Body of pancreas (tissue), 4 donors: Measurements from ENCODE around the gene COMMD10. TPM values are rescaled to one million over a fixed set of nuclear protein-coding genes. Genes with fewer than 3 reads are reported as not detected.

Experiments used
- ATAC-seq: fragments of 150-250 bp; one replicate; pipeline ENCODE4 v1.9.1; 2016
- DNase-seq, 4 donors: peaks; one replicate each; pipeline ENCODE4 v3.0.0-alpha.2; 2019
- H3K27ac ChIP-seq, 4 donors: fragments of 200-600 bp; sonication (generic); 1 replicate in 3 of 4; 2 replicates in 1 of 4; pipeline versions ENCODE4 v1.5.1 to v1.6.1; 2016 to 2019; ENCODE audit warnings: mild to moderate bottlenecking in 1 of 4, mixed read lengths in 1 of 4, moderate library complexity in 1 of 4
- H3K27me3 ChIP-seq, 2 donors: fragments of 200-600 bp; sonication (generic); one replicate each; pipeline ENCODE4 v1.6.0; 2016; ENCODE audit warnings: mild to moderate bottlenecking in 1 of 2
- H3K36me3 ChIP-seq, 2 donors: fragments of 200-600 bp; sonication (generic); replicated peaks in 1 of 2; 2 replicates each; pipeline ENCODE4 v1.5.1; 2016; ENCODE audit warnings: low read depth in 2 of 2; ENCODE audit not compliant: insufficient read depth in 1 of 2
- H3K4me1 ChIP-seq: fragments of 200-600 bp; sonication (generic); one replicate; pipeline ENCODE4 v1.6.0; 2016
- H3K4me3 ChIP-seq, 2 donors: fragments of 200-600 bp; sonication (generic); 1 replicate in 1 of 2; 2 replicates in 1 of 2; pipeline ENCODE4 v1.5.1; 2016 to 2019
- H3K9me3 ChIP-seq, 3 donors: fragments of 200-600 bp; sonication (generic); 1 replicate in 2 of 3; 2 replicates in 1 of 3; pipeline ENCODE4 v1.5.1; 2016
- CTCF ChIP-seq, 7 experiments: fragments of 450-650 bp in 4 of 7; fragments of 200-600 bp in 3 of 7; sonication (generic) in 3 of 7; IDR thresholded peaks; one replicate each; pipeline ENCODE4 v1.5.1; 2016 to 2019; ENCODE audit warnings: antibody characterized with exemption in 7 of 7
- POLR2A ChIP-seq, 3 donors: fragments of 450-650 bp; IDR thresholded peaks; one replicate each; pipeline ENCODE4 v1.6.1; 2016; ENCODE audit warnings: antibody characterized with exemption in 3 of 3, mild to moderate bottlenecking in 2 of 3
- WGBS, 2 donors: methylation state at CpG; one replicate each; pipeline ENCODE4 v1.1.5; 2017; 5-methylcytosine and 5-hydroxymethylcytosine counted together
- intact Hi-C: fragments of 100-400 bp; cut with DNase I; formaldehyde crosslinking; loops from one replicate; pipeline ENCODE4 v1.15.1; 2023
- total RNA-seq, 2 donors: library from RNA; depleted of rRNA; stranded (reverse); fragments of >200 nt; gene quantifications; one replicate each; pipeline ENCODE4 v1.1.0, GENCODE V29; 2016

The COMMD10 gene
- total RNA-seq, 2 donors from 2014 or later = 26.5 to 27.0 TPM

GRCh38 chr5:116115163-116115562, 30.3 kb downstream of the COMMD10 start:
- Histone ChIP-seq H3K27ac (no peak overlapping the region), H3K9me3 (no peaks in the 10 kb centered on the region), H3K4me3 (no peak overlapping the region), H3K36me3 (no peaks in the 10 kb centered on the region), H3K27me3 (no peaks in the 10 kb centered on the region), H3K4me1 (no peaks in the 10 kb centered on the region)
- TF ChIP-seq CTCF (IDR thresholded peaks at IDR 0.05) = no peak
- no peak for TF ChIP-seq POLR2A (IDR thresholded peaks at IDR 0.05)
- ATAC-seq (no peak), DNase-seq (no peak)
- intact Hi-C loops = no loop called here
- 48 to 55% methylated on average over 1 of the region's 1 CpG for WGBS, 2 donors

GRCh38 chr5:116130471-116130870, 45.6 kb downstream of the COMMD10 start:
- DNase-seq = no peak
- peaks cover 6% of the 10 kb centered on the region for H3K4me1 ChIP-seq
- no peak for ATAC-seq
- intact Hi-C loops = no loop called here
- H3K4me3 ChIP-seq = no peak overlapping the region
- H3K27ac ChIP-seq = no peak overlapping the region
- no peaks in the 10 kb centered on the region for H3K36me3 ChIP-seq
- TF ChIP-seq POLR2A (IDR thresholded peaks at IDR 0.05) (no peak), CTCF (IDR thresholded peaks at IDR 0.05) (no peak)
- no peaks in the 10 kb centered on the region for H3K9me3 ChIP-seq
- 37 to 42% methylated on average over 2 of the region's 2 CpGs for WGBS, 2 donors
- H3K27me3 ChIP-seq = no peaks in the 10 kb centered on the region

GRCh38 chr5:116130976-116131375, 46.2 kb downstream of the COMMD10 start:
- H3K4me3 ChIP-seq = no peak overlapping the region
- no peaks in the 10 kb centered on the region for H3K36me3 ChIP-seq
- H3K27me3 ChIP-seq = no peaks in the 10 kb centered on the region
- no peak for DNase-seq
- TF ChIP-seq POLR2A (IDR thresholded peaks at IDR 0.05) (no peak), CTCF (IDR thresholded peaks at IDR 0.05) (no peak)
- no peak for ATAC-seq
- H3K9me3 ChIP-seq = no peaks in the 10 kb centered on the region
- no peak overlapping the region for H3K27ac ChIP-seq
- intact Hi-C loops = no loop called here
- 86 to 89% methylated on average over 2 of the region's 2 CpGs for WGBS, 2 donors
- peaks cover 6% of the 10 kb centered on the region for H3K4me1 ChIP-seq

- 64 to 65% methylated on average over 3 of the region's 3 CpGs for WGBS, 2 donors
- peaks cover 6% of the 10 kb centered on the region for H3K4me1 ChIP-seq
- no peaks in the 10 kb centered on the region for H3K9me3 ChIP-seq
- intact Hi-C loops = no loop called here
- H3K27ac ChIP-seq = no peak overlapping the region
- no peak for ATAC-seq
- H3K36me3 ChIP-seq = no peaks in the 10 kb centered on the region
- no peak for DNase-seq
- TF ChIP-seq POLR2A (IDR thresholded peaks at IDR 0.05) = no peak
- no peak for TF ChIP-seq CTCF (IDR thresholded peaks at IDR 0.05)
- no peaks in the 10 kb centered on the region for H3K27me3 ChIP-seq
- H3K4me3 ChIP-seq = no peak overlapping the region
Observed at GRCh38 chr5:116133281-116133680, 48.5 kb downstream of the COMMD10 start.

- Histone ChIP-seq H3K4me3 (no peak overlapping the region), H3K9me3 (no peaks in the 10 kb centered on the region), H3K4me1 (peaks cover 6% of the 10 kb centered on the region), H3K27ac (no peak overlapping the region), H3K36me3 (no peaks in the 10 kb centered on the region), H3K27me3 (no peaks in the 10 kb centered on the region)
- WGBS, 2 donors = 55 to 86% methylated on average over 5 of the region's 5 CpGs
- TF ChIP-seq POLR2A (IDR thresholded peaks at IDR 0.05) = no peak
- ATAC-seq = no peak
- intact Hi-C loops = loop anchor here (5.0 kb wide), 1 partner anchor 817 kb away; no protein-coding TSS in a partner anchor
- no peak for DNase-seq
Observed at GRCh38 chr5:116135344-116135743, 50.5 kb downstream of the COMMD10 start.
